ENCODE measurements around the gene TLN1.
A peak's percentile ranks its signal among the peaks of the same experiment; 100 is the strongest.

GRCh38 chr9:35748858-35749514 lies 17.0 kb upstream of the TLN1 start, which contains the start of the genes GBA2 and RGP1:
- TF ChIP-seq POLR2A (IDR thresholded peaks at IDR 0.05; ENCODE audit: low read depth, low read length): peak; percentile 76
- TF ChIP-seq NBN (IDR thresholded peaks at IDR 0.05): no peak
- no peak for TF ChIP-seq CTCF (IDR thresholded peaks at IDR 0.05 in 2 of 3, conservative IDR thresholded peaks at IDR 0.05 in 1 of 3; ENCODE audit: control insufficient read depth in 2 of 3, extremely low read depth in 1 of 3, insufficient read depth in 1 of 3, low read depth in 3 of 3, low read length in 3 of 3)
- peak; percentile 62; the same call in 1 of the 2 replicates for TF ChIP-seq MXI1 (IDR thresholded peaks at IDR 0.05; ENCODE audit: low read depth, low read length)
- TF ChIP-seq CBX3 (IDR thresholded peaks at IDR 0.05; ENCODE audit: borderline replicate concordance, low read depth): no peak
